C4-2B (cell line): Measurements from ENCODE around the gene GPR68.

Experiments used
- ZFX ChIP-seq: fragments of 450-650 bp; IDR thresholded peaks from 2 replicates; pipeline ENCODE4 v1.6.1; 2017
- TF ChIP-seq, protein P1 (sequence below): fragments of 450-650 bp; conservative IDR thresholded peaks from 2 replicates; pipeline ENCODE4 v1.5.1; 2017; ENCODE audit warnings: mild to moderate bottlenecking

DNA sequence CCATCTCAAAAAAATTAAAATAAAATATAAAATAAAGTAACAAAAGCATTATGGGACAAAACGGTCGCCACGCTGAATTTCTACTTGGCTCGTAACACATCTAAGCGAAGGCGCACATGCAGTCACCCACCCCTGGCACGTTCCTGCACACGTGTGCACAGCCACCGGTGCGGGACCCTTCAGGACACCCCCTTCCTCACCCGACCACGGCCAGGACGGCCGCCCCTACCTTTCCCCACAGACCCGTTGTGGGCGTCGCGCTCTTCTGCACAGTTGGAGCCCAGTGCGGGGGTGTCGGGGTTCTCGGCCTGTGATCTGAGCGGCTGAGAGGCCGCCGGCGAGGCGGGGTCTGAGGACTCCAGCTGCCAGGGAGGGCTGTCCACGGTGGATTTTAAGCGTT lies 44.4 kb upstream of the GPR68 start:
- TF ChIP-seq, protein P1, sequence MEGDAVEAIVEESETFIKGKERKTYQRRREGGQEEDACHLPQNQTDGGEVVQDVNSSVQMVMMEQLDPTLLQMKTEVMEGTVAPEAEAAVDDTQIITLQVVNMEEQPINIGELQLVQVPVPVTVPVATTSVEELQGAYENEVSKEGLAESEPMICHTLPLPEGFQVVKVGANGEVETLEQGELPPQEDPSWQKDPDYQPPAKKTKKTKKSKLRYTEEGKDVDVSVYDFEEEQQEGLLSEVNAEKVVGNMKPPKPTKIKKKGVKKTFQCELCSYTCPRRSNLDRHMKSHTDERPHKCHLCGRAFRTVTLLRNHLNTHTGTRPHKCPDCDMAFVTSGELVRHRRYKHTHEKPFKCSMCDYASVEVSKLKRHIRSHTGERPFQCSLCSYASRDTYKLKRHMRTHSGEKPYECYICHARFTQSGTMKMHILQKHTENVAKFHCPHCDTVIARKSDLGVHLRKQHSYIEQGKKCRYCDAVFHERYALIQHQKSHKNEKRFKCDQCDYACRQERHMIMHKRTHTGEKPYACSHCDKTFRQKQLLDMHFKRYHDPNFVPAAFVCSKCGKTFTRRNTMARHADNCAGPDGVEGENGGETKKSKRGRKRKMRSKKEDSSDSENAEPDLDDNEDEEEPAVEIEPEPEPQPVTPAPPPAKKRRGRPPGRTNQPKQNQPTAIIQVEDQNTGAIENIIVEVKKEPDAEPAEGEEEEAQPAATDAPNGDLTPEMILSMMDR = no peak
- no peak for TF ChIP-seq ZFX
